HFFc6 (cell line): Measurements from ENCODE around the gene YRDC. TPM values are rescaled to one million over a fixed set of nuclear protein-coding genes. Genes with fewer than 3 reads are reported as not detected.

Experiments used
- DNase-seq: peaks from one replicate; pipeline ENCODE4 v3.0.0-alpha.2; 2018
- H3K27ac Mint-ChIP-seq: 2 replicates; pipeline ENCODE4 v1.8.0; 2020; ENCODE audit warnings: mild to moderate bottlenecking, mixed read lengths
- H3K27me3 Mint-ChIP-seq: 2 replicates; pipeline ENCODE4 v1.8.0; 2021; ENCODE audit warnings: mild to moderate bottlenecking, moderate library complexity, mixed read lengths; ENCODE audit not compliant: insufficient read depth
- H3K36me3 Mint-ChIP-seq: 2 replicates; pipeline ENCODE4 v1.8.0; 2021; ENCODE audit warnings: low read depth, mixed read lengths
- H3K4me1 Mint-ChIP-seq: 2 replicates; pipeline ENCODE4 v1.8.0; 2020; ENCODE audit warnings: low read depth, mixed read lengths
- H3K4me3 Mint-ChIP-seq: 2 replicates; pipeline ENCODE4 v1.8.0; 2020; ENCODE audit warnings: mild to moderate bottlenecking, moderate library complexity, mixed read lengths
- H3K9me3 Mint-ChIP-seq: 2 replicates; pipeline ENCODE4 v1.8.0; 2020; ENCODE audit warnings: mild to moderate bottlenecking, mixed read lengths
- CTCF ChIP-seq: fragments of 200-600 bp; sonication (generic); IDR thresholded peaks from 2 replicates; pipeline ENCODE4 v1.5.0; 2021; ENCODE audit warnings: antibody characterized with exemption, mild to moderate bottlenecking
- total RNA-seq, 6 experiments: library from RNA; stranded (reverse); fragmentation: NEBNext Ultra II Directional; extraction: Animal tissue kit (Norgen Biotek cat#: 25700); gene quantifications; 2 replicates in 1 of 6; 3 replicates in 5 of 6; pipeline ENCODE4 v1.2.3, GENCODE V29; 2021

Gene YRDC
- total RNA-seq, 6 experiments from 2014 or later, result 17.5 to 22.7 (median 20.4) TPM

- Mint-ChIP-seq H3K27ac (no peak overlapping the region), H3K4me3 (no peak overlapping the region), H3K36me3 (peaks cover 7% of the 10 kb centered on the region; the same call in 1 of the 2 replicates)
Observed at GRCh38 chr1:37844536-37844935, 36.5 kb upstream of the YRDC start.

GRCh38 chr1:37841652-37842051 lies 33.6 kb upstream of the YRDC start:
- H3K4me1 Mint-ChIP-seq, result peaks cover 19% of the 10 kb centered on the region
- H3K27ac Mint-ChIP-seq, result no peak overlapping the region
- no peak for TF ChIP-seq CTCF
- no peaks in the 10 kb centered on the region for H3K27me3 Mint-ChIP-seq
- H3K36me3 Mint-ChIP-seq, result peaks cover 8% of the 10 kb centered on the region; the same call in 1 of the 2 replicates
- H3K4me3 Mint-ChIP-seq, result no peak overlapping the region
- H3K9me3 Mint-ChIP-seq, result no peaks in the 10 kb centered on the region
- DNase-seq, result no peak

More at GRCh38 chr1:37844536-37844935, 36.5 kb upstream of the YRDC start:
- no peaks in the 10 kb centered on the region for H3K27me3 Mint-ChIP-seq
- H3K4me1 Mint-ChIP-seq, result peaks cover 25% of the 10 kb centered on the region
- no peak for DNase-seq
- no peaks in the 10 kb centered on the region for H3K9me3 Mint-ChIP-seq
- TF ChIP-seq CTCF, result no peak

- DNase-seq, result no peak
- TF ChIP-seq CTCF, result no peak
- Mint-ChIP-seq H3K4me3 (no peak overlapping the region), H3K36me3 (peaks cover 14% of the 10 kb centered on the region; the same call in 1 of the 2 replicates), H3K27me3 (no peaks in the 10 kb centered on the region), H3K27ac (no peak overlapping the region), H3K4me1 (peaks cover 10% of the 10 kb centered on the region), H3K9me3 (no peaks in the 10 kb centered on the region)
Observed at GRCh38 chr1:37840711-37841110, 32.7 kb upstream of the YRDC start.

GRCh38 chr1:37839676-37840075 lies 31.7 kb upstream of the YRDC start:
- no peak for TF ChIP-seq CTCF
- H3K36me3 Mint-ChIP-seq, result peaks cover 21% of the 10 kb centered on the region

GRCh38 chr1:37836788-37837187 lies 28.8 kb upstream of the YRDC start:
- Mint-ChIP-seq H3K27me3 (no peaks in the 10 kb centered on the region), H3K27ac (no peak overlapping the region), H3K4me3 (no peak overlapping the region), H3K4me1 (no peaks in the 10 kb centered on the region), H3K36me3 (peaks cover 32% of the 10 kb centered on the region), H3K9me3 (no peaks in the 10 kb centered on the region)
- TF ChIP-seq CTCF, result no peak
- no peak for DNase-seq

More at GRCh38 chr1:37839676-37840075, 31.7 kb upstream of the YRDC start:
- no peaks in the 10 kb centered on the region for H3K27me3 Mint-ChIP-seq
- no peak overlapping the region for H3K27ac Mint-ChIP-seq
- H3K4me3 Mint-ChIP-seq, result no peak overlapping the region
- no peak for DNase-seq
- H3K9me3 Mint-ChIP-seq, result no peaks in the 10 kb centered on the region
- peaks cover under 1% of the 10 kb centered on the region; the same call in 1 of the 2 replicates for H3K4me1 Mint-ChIP-seq

GRCh38 chr1:37831809-37832208 lies 23.8 kb upstream of the YRDC start:
- H3K4me3 Mint-ChIP-seq, result no peak overlapping the region
- DNase-seq, result no peak
- no peak overlapping the region for H3K27ac Mint-ChIP-seq
- H3K9me3 Mint-ChIP-seq, result no peaks in the 10 kb centered on the region
- H3K4me1 Mint-ChIP-seq, result no peaks in the 10 kb centered on the region
- peaks cover 49% of the 10 kb centered on the region for H3K36me3 Mint-ChIP-seq
- TF ChIP-seq CTCF, result no peak
- H3K27me3 Mint-ChIP-seq, result no peaks in the 10 kb centered on the region
